Panc1 (cell line): Measurements from ENCODE around the gene SLC20A1. TPM values are rescaled to one million over a fixed set of nuclear protein-coding genes. Genes with fewer than 3 reads are reported as not detected.

ENCODE experiments used
- ATAC-seq: fragments of 200-7000 bp; cut with Tn5 transposase; 2 replicates; pipeline ENCODE4 v1.9.1; 2020; ENCODE audit warnings: mild to moderate bottlenecking, moderate library complexity
- BruUV-seq: library from RNA; stranded (reverse); fragments of 400-500 nt; replicated peaks from 2 replicates; lab custom pipeline; 2021; lab: Mats Ljungman, UMichigan
- CTCF ChIA-PET: fragments of 300-600 bp; sonication (Branson Sonifier 250); formaldehyde crosslinking; loops from one replicate; lab custom pipeline; 2022; ENCODE audit warnings: antibody characterized with exemption; lab: Charles Lee
- POLR2A ChIA-PET: fragments of 300-600 bp; sonication (Branson Sonifier 250); formaldehyde crosslinking; loops from one replicate; lab custom pipeline; 2022; ENCODE audit warnings: antibody characterized with exemption; lab: Charles Lee
- DNase-seq: peaks from one replicate; pipeline ENCODE4 v3.0.0-alpha.2; 2010; ENCODE audit warnings: low read depth, low spot score
- H3K27ac ChIP-seq: 2 replicates; pipeline ENCODE4 v1.5.1; 2011; ENCODE audit warnings: mild to moderate bottlenecking, low read length, inconsistent platforms
- H3K27me3 ChIP-seq: fragments of 200-500 bp; sonication (Bioruptor generic); 2 replicates; pipeline ENCODE4 v1.6.0; 2014; ENCODE audit warnings: low read length, inconsistent platforms; ENCODE audit not compliant: control insufficient read depth, insufficient read depth
- H3K36me3 ChIP-seq: fragments of 200-500 bp; sonication (Bioruptor generic); 2 replicates; pipeline ENCODE4 v1.5.1; 2014; ENCODE audit warnings: inconsistent platforms, mild to moderate bottlenecking, low read length, moderate library complexity; ENCODE audit not compliant: control insufficient read depth, insufficient read depth
- H3K4me1 ChIP-seq: 2 replicates; pipeline ENCODE4 v1.5.1; 2011; ENCODE audit warnings: inconsistent platforms, mild to moderate bottlenecking, low read length, moderate library complexity; ENCODE audit not compliant: control insufficient read depth, insufficient read depth
- H3K4me3 ChIP-seq, 2 experiments: 2 replicates each; pipeline ENCODE4 v1.5.1; 2011 to 2012; ENCODE audit warnings: low read depth in 2 of 2, low read length in 2 of 2, mild to moderate bottlenecking in 2 of 2, inconsistent platforms in 1 of 2, moderate library complexity in 1 of 2
- H3K9me3 ChIP-seq: fragments of 200-500 bp; sonication (Bioruptor generic); 2 replicates; pipeline ENCODE4 v1.5.1; 2014; ENCODE audit warnings: low read depth, mild to moderate bottlenecking, inconsistent platforms, low read length, moderate library complexity; ENCODE audit not compliant: control insufficient read depth, insufficient read depth
- POLR2AphosphoS5 ChIP-seq: IDR thresholded peaks from 2 replicates; pipeline ENCODE4 v1.6.1; 2012; ENCODE audit warnings: mild to moderate bottlenecking, low read depth, low read length, moderate library complexity
- SIN3A ChIP-seq: IDR thresholded peaks from 2 replicates; pipeline ENCODE4 v1.6.1; 2012; ENCODE audit warnings: low read depth, mild to moderate bottlenecking, low read length, moderate library complexity, borderline replicate concordance; ENCODE audit not compliant: insufficient read depth
- TCF7L2 ChIP-seq: IDR thresholded peaks from 2 replicates; pipeline ENCODE4 v1.6.1; 2011; ENCODE audit warnings: mild to moderate bottlenecking, low read depth, low read length, inconsistent platforms
- in situ Hi-C: cut with HindIII; loops from 2 replicates; pipeline ENCODE4 v1.10.0; 2016; ENCODE audit warnings: low sequenced_read_pairs, low pct_unique_long_range_greater_than_20kb
- intact Hi-C: fragments of 100-400 bp; cut with micrococcal nuclease; formaldehyde crosslinking; loops from one replicate; pipeline ENCODE4 v1.10.0; 2022; ENCODE audit not compliant: unreplicated experiment
- total RNA-seq: library from RNA; stranded (reverse); gene quantifications from one replicate; pipeline ENCODE4 v1.2.1, GENCODE V29; 2021; ENCODE audit not compliant: unreplicated experiment
- TF ChIP-seq, protein P1 (sequence below), 2 experiments: IDR thresholded peaks; 2 replicates each; pipeline ENCODE4 v1.6.1; 2011 to 2012; ENCODE audit warnings: low read depth in 2 of 2, control low read depth in 1 of 2, low read length in 1 of 2, mild to moderate bottlenecking in 1 of 2, moderate library complexity in 1 of 2; ENCODE audit not compliant: insufficient read depth in 1 of 2
- TF ChIP-seq, protein P2 (sequence below): fragments of 450-650 bp; IDR thresholded peaks from 2 replicates; pipeline ENCODE4 v1.5.1; 2017; ENCODE audit warnings: mild to moderate bottlenecking

SLC20A1 gene
- total RNA-seq, 1 experiment from 2014 or later: 72.0 TPM

DNA sequence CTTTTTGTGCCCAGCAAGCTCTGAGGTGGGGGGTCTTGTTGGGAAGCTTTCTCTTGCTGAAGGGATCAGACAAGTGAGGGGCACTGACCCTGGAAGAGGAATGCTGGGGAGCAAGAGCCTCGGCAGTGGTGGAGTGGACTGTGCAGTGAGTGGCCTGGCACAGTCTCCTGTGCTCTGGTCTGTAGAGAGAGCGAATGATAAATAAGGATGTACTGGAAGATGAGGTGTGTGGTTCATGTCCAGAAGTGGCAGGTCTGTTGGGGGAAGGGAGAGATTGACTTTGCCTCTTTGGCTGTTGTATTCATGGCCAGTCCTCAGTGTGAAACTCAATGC lies 5.3 kb upstream of the SLC20A1 start:
- no peak overlapping the region for H3K4me3 ChIP-seq
- TF ChIP-seq, protein P1, sequence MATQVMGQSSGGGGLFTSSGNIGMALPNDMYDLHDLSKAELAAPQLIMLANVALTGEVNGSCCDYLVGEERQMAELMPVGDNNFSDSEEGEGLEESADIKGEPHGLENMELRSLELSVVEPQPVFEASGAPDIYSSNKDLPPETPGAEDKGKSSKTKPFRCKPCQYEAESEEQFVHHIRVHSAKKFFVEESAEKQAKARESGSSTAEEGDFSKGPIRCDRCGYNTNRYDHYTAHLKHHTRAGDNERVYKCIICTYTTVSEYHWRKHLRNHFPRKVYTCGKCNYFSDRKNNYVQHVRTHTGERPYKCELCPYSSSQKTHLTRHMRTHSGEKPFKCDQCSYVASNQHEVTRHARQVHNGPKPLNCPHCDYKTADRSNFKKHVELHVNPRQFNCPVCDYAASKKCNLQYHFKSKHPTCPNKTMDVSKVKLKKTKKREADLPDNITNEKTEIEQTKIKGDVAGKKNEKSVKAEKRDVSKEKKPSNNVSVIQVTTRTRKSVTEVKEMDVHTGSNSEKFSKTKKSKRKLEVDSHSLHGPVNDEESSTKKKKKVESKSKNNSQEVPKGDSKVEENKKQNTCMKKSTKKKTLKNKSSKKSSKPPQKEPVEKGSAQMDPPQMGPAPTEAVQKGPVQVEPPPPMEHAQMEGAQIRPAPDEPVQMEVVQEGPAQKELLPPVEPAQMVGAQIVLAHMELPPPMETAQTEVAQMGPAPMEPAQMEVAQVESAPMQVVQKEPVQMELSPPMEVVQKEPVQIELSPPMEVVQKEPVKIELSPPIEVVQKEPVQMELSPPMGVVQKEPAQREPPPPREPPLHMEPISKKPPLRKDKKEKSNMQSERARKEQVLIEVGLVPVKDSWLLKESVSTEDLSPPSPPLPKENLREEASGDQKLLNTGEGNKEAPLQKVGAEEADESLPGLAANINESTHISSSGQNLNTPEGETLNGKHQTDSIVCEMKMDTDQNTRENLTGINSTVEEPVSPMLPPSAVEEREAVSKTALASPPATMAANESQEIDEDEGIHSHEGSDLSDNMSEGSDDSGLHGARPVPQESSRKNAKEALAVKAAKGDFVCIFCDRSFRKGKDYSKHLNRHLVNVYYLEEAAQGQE (IDR thresholded peaks at IDR 0.05; ENCODE audit: insufficient read depth in 1 of 2, low read depth in 2 of 2, low read length in 1 of 2): no peak
- TF ChIP-seq POLR2AphosphoS5 (no peak), SIN3A (no peak), TCF7L2 (no peak)
- TF ChIP-seq, protein P2, sequence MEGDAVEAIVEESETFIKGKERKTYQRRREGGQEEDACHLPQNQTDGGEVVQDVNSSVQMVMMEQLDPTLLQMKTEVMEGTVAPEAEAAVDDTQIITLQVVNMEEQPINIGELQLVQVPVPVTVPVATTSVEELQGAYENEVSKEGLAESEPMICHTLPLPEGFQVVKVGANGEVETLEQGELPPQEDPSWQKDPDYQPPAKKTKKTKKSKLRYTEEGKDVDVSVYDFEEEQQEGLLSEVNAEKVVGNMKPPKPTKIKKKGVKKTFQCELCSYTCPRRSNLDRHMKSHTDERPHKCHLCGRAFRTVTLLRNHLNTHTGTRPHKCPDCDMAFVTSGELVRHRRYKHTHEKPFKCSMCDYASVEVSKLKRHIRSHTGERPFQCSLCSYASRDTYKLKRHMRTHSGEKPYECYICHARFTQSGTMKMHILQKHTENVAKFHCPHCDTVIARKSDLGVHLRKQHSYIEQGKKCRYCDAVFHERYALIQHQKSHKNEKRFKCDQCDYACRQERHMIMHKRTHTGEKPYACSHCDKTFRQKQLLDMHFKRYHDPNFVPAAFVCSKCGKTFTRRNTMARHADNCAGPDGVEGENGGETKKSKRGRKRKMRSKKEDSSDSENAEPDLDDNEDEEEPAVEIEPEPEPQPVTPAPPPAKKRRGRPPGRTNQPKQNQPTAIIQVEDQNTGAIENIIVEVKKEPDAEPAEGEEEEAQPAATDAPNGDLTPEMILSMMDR: no peak
- ATAC-seq (no peak), DNase-seq (no peak)
- POLR2A ChIA-PET: no interaction called here
- H3K27ac ChIP-seq: no peak overlapping the region; the same call in 1 of the 2 replicates
- intact Hi-C loops (no loop called here), in situ Hi-C loops (no loop called here)
- no TSS peak for BruUV-seq
- H3K4me1 ChIP-seq: peaks cover 23% of the 10 kb centered on the region
- no peaks in the 10 kb centered on the region for H3K9me3 ChIP-seq
- H3K36me3 ChIP-seq: no peaks in the 10 kb centered on the region
- H3K27me3 ChIP-seq: no peaks in the 10 kb centered on the region
- CTCF ChIA-PET: no interaction called here

DNA sequence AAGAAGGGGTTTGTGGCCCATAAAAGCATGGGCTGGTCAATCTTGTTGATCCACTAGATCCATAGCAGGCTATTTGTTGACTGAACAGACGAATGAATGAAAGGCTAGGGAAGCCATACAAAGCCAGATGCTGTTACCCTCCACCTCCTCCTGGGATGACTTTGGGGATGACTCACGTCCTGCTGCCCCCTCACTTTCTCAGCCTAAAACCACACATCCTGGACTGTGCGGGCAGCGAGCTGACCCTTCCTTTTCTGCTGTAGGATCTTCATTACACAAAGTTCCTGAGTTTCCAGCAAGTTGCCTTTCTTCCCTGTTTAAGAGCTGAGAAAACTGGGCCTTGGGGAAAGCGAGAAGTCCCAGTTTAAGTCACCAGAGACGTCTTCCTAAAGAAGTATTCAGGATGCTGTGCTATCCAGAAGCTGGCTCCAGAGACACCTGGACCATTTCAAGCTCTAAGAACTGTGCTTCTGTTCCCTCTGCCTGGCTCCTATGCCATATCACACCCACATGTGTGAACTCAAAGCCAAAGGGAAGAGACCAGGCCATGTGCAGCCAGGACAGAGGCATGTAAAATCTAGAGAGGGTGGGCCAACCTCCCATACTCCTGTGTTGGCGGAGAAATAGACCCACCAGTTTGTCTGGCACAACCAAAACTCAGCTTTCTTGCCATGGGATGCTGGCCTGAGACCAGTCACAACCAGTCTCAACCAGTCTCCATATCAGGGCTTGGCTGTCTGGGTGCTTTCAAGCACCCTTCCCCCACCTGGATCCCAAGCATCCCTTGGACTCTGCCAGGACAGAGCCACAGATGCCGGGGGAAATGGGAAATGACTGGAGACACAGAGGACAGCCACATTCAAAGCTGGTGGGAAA lies 4.7 kb upstream of the SLC20A1 start:
- BruUV-seq: no TSS peak
- no peak for ATAC-seq
- POLR2A ChIA-PET: interaction anchor here (1.6 kb wide), 1 partner anchor 12 kb away, joined by 4 read pairs; no protein-coding TSS in a partner anchor

More for the DNA sequence above, 4.7 kb upstream of the SLC20A1 start:
- TF ChIP-seq, protein P1 (IDR thresholded peaks at IDR 0.05; ENCODE audit: insufficient read depth in 1 of 2, low read depth in 2 of 2, low read length in 1 of 2): no peak
- TF ChIP-seq, protein P2: no peak
- no peak for TF ChIP-seq SIN3A
- no peak for TF ChIP-seq POLR2AphosphoS5
- TF ChIP-seq TCF7L2: no peak
- CTCF ChIA-PET: interaction anchor here (1.1 kb wide), 1 partner anchor 43 kb away, joined by 3 read pairs; no protein-coding TSS in a partner anchor
- 0 out of 2 replicates have a peak overlapping the region, but pooled peaks have one; percentile 9 for H3K27ac ChIP-seq
- no peaks in the 10 kb centered on the region for H3K27me3 ChIP-seq
- no peak overlapping the region for H3K4me3 ChIP-seq
- in situ Hi-C loops (no loop called here), intact Hi-C loops (no loop called here)
- DNase-seq: no peak
- H3K36me3 ChIP-seq: no peaks in the 10 kb centered on the region
- H3K4me1 ChIP-seq: peaks cover 23% of the 10 kb centered on the region
- H3K9me3 ChIP-seq: no peaks in the 10 kb centered on the region
